HG03196 (cell line): ENCODE results near the gene OTOG.

Experiments used
- ATAC-seq: cut with Tn5 transposase; IDR thresholded peaks from one replicate; pipeline ENCODE4 v1.9.1; 2021; ENCODE audit not compliant: unreplicated experiment

OTOG gene

DNA sequence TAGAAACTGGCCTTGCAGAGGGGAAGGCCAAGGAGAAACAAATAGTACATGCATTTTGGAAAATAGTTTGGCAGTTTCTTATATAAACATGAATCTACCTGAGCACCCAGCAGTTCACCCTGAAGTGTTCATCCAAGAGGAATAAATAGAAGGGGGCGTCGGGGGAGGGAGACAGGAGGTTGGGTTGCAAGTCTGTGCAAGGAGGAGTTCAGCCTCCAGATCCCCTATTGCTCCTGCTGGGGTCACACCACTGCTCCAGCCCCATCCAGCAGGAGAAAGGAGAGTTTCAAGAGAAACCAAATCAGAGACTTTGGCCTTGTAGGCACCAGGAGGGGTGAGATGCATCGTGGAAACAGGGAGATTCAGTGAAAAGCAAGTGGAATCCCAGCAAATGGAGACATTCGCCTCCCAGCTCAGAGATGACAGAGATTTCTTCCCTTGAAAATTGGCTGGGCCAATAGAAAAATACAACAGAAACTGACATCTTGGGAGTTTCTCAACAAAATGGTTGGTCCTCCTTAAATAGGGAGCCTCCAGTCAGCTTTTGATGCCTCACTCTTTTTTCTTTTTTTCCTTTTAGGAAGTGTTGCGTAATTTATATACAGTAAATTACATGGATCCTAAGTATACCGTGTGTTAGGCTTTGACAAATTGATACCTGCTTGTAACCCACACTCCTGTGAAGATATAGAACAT, 34.1 kb downstream of the OTOG start:
- ATAC-seq, result no peak

DNA sequence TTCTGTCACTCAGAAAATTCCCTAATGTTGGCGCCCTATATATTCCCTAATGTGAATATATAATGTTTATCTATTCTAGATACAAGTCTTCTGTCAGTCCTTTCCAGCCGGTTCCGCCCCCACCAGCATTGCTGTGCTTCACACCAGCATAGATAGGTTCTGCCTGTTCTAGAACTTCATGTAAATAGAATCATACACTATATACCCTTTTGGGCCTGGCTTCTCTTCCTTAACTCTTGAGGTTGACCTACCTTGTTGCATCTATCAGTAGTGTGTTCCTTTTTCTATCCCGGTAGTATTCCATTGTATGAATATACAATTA, 34.6 kb downstream of the OTOG start:
- ATAC-seq, result no peak

DNA sequence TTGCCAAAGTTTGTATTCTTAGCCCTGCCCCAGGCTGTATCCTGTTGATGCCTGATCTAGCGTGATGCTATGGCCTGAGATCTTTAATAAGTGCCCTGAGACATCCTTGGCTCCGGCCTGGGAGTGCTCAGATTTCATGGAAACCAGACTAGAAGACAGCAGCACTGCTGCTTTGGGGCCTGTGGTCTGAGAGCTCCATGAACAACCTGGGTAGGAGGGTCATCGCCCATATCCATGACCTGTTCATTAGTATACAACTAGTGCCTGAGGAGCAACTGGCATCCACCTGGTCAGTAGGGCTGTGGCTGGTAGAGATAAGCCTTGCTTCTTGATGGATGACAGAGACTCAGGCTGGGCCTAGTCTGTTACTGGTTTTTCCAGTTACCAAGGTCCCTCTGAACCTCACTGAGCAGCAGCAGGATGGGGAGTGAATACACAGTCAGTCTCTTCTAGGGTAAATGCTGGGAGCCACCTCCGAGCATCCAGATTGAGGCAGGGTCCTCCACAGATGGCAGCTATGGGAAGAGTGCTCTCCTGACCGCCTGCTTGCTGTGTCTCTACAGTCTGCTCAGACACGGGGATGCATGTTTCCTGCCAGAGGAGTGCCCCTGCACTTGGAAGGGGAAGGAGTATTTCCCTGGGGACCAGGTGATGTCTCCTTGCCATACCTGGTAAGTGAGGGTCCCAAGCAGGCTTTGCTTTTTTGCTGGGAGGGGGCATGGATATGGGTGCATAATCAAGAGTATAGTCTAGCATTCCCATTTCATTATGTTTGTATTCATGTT, 39.0 kb downstream of the OTOG start:
- ATAC-seq, result no peak

DNA sequence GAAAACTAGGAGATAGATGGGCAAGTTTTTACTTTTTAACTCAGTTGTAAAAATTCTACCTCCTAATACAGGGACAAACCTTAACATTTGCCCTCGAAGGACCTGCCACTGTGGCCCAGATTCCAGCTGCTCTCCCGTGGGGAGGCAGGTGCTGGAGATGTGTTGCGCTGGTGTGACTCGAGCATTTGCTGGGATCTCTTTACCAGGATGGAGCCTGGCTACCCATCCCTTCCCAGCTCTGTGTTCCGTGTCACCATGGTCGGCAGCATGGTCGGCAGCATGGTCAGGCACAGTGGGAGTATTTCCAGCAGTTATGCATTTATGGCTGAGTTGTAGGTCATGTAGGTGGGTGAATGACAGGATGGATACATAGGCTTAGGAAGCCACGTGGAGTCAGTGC, 41.1 kb downstream of the OTOG start:
- no peak for ATAC-seq

DNA sequence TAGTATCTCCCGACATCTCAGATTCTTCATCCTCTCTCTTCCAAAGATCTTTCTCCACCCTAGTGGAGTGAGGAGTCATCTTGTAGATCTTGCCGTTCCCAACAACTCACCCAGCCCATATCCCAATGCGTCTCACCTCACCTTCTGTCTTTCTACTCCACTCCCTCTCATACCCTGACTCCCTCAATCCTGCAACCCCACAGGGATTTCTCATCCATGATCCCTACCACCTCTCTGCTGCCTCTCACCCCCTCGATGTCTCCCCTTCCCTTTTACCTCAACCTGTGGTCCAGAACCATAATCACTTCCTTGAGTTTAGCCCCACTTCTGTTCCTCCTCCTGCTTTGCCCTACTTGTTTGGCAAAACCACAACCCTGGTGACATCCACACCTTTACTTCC, 41.7 kb downstream of the OTOG start:
- ATAC-seq, result no peak

DNA sequence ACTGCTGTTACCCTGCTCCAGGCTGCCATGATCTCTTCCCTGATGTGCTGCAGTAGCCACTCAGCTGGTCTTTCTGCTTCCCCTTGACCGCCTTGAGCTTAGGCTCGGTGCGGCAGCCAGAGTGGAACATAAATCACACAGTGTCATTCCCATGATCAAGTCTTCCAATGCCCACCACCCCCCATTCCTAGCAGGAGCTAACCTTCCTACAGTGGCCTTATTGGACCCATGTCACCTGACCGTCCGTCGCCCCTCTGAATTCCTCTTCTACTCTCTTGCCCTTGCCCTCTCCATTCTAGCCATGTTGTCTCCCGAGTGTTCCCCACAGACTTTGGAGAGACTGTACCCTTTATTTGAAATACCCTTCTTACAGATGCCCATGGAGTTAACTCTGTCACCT, 43.4 kb downstream of the OTOG start:
- no peak for ATAC-seq

DNA sequence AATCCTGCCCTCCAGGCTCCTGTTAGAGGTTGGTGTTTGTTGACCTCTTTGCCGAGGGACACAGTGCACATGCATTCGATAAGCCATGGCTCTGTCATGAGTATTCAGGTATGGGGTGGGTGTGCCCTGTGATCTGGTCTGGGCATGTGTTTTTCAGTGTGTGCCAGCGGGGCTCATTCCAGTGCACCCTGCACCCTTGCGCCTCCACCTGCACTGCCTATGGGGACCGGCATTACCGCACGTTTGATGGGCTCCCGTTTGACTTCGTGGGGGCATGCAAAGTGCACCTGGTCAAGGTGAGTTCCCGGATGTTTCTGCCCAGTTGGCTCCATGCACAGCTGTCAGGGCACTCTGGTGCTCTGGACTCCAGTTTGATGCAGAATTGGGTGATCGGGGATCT, 44.2 kb downstream of the OTOG start:
- no peak for ATAC-seq

DNA sequence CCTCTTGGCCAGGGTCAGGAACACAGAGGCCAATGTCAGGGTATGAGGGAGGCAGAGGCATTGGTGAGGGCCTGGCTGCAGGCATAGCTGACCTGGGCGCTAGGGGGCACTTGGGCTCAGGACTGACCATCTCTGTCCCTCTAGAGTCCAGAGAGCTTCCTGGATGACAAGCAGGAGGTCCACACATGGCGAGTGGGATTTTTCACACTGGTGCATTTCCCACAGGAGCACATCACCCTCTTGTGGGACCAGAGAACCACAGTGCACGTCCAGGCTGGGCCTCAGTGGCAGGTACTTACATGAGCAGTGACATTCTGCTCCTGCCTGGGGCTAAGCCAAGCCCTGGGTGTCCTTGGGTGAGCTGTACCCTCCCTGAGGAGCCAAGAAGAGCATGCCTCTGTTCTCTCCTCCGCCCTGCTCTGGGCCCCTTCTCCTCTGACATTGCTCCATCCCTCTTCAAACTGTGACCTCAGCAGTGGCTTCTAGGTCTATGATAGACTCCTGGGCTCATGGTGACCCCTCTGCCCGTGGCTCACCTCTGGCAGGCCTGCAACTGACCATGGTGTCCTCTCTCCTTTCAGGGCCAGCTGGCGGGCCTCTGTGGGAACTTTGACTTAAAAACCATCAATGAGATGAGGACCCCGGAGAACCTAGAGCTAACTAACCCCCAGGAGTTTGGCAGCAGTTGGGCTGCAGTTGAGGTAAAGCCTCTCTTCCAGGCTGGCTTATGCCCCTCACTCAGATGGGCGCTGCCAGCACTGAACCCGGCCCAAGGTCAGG, 46.6 kb downstream of the OTOG start:
- ATAC-seq, result no peak

DNA sequence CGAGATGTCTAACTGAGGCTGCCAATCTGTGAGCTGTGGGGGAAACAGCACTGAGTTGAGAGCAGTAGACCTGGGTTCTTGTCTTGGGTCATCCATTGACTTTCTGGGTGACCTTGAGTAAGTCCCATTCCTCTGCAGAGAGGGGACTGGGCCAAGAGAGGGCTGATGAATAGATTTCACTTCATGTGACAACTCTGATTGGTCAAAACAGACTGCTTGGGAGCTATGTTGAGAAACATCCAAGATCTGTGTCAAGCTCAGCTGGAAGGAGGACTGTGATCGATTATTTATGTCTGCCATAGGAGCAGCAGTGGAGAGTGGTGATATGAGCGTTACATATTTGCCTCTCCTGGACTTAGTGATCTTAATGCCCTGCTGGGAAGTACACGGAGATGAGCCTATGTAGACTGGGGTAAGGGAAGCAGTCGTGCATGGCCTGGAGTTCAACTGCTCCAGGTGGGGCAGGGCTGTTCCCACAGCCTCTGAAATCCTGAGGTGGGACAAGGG, 47.7 kb downstream of the OTOG start:
- no peak for ATAC-seq

DNA sequence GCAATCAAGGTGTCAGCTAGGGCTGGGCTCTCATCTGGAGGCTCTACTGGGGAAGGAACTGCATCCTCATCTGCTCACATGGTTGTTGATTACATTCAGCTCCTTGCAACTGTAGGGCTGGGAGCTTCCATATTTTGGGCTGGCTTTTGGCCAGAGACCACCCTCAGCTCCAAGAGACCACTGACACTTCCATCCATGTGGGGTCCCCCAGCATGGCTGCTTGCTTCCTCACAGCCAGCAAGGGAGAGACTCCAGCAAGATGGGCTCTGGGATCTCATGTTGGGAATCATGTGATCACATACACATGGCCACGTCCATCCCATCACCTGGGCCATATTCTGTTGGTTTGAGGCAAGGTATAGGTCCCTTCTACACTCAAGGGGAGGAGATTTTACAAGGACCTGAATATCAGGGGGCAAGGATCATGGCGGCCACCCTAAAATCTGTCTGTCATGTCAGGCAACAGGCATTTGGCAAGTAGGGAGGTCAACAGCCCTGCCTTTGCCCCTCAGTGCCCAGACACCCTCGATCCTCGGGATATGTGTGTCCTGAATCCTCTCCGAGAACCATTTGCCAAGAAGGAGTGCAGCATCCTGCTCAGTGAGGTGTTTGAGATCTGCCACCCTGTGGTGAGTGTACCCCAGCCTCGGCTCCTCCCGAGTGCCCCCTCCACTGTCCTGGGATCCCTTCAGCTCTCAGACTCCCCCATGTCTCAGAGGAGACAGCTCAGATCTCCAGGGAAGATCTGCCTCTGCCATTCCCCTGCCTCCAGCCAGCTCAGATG, 48.7 kb downstream of the OTOG start:
- no peak for ATAC-seq

DNA sequence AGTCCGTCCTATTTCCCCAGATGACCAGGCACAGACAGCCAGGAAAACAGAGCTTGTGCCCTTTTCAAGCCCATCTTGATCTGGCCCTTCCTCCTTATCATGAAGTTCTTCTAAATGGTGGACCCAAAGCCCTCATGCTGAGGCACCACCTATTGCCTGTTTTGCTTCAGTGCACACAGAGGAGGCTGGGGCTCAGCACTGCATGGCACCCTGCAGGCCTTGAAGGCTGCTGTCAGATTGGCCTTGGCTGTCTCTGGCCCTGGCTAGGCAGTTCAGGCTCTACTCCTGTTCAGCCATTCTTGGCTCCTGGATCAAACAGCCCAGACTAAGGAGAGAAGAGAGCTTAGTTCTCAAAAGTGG, 49.2 kb downstream of the OTOG start:
- ATAC-seq, result no peak

DNA sequence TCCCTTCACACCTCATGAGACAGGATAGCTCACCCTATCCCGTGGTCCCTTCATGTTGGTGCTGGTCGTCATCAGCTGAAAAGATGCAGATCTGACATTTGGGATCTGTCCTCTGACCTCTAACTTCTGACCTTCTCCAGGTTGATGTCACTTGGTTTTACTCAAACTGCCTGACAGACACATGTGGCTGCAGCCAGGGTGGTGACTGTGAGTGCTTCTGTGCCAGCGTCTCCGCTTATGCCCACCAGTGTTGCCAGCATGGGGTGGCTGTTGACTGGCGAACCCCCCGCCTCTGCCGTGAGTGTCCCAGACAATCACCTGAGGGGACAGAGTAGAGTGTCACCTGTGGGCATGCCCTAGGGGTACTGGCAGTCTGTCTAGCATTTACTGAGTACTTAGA, 49.7 kb downstream of the OTOG start:
- no peak for ATAC-seq

DNA sequence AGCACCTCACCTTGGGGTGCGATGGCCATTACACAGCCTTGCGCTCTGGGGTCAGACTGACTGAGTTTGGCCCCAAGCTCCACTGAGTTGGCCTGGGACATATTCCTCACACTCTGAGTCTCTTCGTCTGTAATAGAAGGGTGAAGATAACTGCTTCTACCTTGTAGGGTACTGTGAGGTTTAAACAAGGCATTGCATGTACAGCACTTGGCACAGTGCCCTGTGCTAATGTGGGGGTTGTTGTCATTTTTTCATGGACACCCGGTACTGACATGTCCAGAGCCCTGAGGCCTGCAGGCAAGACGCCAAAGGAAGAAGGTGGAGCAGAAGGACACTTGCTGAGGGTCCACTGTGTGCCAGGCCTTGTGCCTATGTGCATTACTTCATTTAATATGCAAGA, 50.7 kb downstream of the OTOG start:
- no peak for ATAC-seq

DNA sequence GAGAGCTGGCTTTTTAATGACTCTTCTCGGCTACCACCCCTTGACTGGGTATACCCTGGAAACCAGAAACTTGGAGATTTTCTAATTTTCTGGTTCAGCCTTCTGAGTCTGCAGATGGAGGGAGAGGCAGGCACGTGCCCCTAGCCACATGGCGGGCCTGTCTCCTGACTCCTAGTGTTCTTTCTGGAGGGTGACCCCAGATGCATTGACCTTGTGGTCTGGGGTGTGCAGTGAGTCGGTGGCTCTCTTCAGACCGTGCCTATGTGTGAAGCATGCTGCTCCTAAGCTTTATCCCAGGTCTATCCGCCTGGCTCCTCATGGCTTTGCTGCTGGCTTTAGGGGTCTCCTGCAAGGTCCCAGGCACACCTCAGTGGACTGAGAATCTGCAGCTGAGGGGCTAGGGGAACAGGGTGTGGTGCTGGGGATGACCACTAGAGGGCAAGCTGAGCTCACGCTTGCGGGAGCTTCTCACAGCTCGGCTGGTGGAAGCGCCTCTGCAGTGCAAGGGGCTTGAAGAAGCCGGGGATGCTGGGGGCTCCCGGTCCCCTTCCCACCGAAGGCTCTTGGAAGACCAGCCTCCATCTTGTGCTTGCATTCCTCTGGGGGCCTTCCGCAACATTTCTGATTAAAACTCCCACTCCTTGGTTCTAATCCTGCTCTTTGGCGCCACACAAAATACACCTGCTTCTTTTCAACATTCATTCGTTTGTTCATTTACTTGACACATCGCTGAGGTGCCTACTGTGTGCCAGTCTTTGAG, 51.8 kb downstream of the OTOG start:
- peak; percentile 71 for ATAC-seq

DNA sequence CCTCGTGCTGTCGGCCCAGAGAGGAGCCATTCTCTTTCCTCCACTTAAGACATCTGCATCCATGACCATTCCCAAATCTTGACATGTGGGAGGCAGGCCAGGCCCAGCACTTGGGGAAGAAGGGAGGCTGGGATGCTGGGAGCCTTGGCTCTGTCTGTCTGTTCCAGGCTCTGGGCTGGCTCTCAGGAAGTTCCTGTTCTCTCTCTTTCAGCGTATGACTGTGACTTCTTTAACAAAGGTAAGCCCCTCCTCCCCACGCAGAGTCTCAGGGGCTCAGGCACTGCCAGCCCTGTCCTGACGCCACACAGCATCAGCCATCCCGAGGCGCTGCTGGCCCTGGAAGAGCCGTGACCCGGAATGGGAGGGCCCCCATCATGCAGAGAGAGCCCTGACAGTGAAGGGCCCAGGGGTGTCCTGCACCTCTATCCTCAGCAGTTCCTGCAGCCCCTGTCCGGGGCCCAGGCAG, 52.4 kb downstream of the OTOG start:
- no peak for ATAC-seq

DNA sequence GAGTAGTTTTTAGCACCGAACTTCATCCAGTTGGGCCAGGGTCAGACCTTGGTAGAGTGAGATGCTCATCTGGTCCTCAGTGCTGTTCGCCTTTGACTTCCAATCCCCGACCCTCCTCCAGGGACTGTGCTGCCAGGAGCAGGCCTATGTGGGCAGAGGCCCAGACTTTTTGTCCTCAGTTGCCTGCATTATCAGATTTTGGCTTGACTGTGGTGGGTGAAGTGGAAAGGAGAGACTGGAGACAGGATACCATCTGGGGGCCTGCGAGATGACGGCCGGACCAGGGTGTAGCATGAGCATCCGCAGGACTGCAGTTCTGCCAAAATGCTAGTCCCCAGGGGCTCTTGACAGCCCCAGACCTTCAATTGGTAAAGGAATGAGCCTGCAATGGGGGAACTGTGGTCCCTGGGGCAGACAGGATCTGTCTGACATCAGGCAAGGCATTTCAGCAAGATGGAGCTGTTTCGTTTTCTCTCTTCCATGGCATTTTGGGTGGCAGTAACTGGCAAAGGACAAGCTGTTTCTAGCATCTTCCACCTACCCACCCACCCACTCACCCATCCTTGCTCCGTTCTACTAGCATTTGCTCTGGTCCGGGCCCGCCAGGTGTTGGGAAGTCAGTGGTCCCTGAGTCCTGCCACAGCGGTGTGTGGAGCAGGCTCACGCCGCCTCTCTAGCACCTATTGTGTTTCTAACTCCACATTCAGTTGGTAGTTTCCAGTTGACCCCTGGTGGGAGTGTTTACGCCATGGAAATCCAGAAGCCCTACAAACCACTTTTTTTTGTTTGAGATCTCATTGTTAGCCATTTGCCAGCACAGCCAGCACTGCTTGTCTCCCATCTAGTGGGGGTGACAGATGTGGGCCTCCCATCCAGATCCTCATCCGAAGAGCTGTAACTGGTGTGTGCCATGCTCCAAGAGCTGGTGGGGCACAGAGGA, 53.5 kb downstream of the OTOG start:
- ATAC-seq, result no peak

DNA sequence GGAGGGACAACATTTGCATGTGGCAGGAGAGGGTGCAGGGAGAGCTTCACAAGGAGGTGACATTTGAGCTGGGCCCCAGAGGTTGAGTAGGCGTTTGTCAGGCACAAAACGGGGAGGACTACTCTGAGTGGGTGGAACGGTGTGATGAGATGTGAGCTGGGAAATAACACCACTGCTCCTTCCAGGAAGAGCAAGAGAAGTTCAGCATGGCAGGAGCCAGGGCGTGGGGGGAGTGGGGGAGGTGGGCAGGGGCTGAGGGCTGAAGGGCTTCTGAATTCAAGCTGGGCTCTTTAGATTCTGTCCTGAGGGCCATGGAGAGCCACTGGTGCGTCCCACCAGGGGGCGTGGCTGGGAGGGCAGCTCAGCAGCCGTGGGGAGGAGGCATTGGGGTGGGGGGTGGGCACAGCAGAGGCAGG, 54.2 kb downstream of the OTOG start:
- ATAC-seq, result no peak

DNA sequence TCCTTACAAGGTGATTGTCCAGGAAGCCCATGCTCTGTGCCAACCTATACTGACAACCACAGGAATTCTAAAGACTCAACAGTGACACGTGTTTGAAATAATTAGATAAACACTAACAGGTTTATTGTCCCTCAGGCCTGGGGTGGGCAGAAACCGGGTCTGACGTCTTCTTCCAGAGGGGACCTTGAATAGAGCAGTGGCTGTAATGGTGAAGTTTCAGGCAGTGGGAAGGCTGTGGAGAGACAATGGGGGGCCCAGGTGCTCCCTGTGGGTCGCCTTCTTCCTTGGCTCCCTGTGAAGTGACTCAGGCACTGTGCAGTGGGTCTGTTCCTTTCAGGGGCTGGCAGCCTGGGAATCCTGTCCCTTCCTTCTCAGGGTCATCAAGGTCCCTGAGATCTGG, 54.6 kb downstream of the OTOG start:
- ATAC-seq, result no peak
